GM19240 (cell line): ENCODE measurements around the gene WDFY2.
"Not testable (repeated sequence)": the region's sequence is repeated elsewhere in the genome, so short reads cannot be mapped to it uniquely, and the experiment has no call there.

ENCODE experiments used
- DNase-seq: peaks from one replicate; pipeline ENCODE4 v3.0.0; 2011; ENCODE audit warnings: low spot score; ENCODE audit not compliant: insufficient read length

Gene WDFY2

DNA sequence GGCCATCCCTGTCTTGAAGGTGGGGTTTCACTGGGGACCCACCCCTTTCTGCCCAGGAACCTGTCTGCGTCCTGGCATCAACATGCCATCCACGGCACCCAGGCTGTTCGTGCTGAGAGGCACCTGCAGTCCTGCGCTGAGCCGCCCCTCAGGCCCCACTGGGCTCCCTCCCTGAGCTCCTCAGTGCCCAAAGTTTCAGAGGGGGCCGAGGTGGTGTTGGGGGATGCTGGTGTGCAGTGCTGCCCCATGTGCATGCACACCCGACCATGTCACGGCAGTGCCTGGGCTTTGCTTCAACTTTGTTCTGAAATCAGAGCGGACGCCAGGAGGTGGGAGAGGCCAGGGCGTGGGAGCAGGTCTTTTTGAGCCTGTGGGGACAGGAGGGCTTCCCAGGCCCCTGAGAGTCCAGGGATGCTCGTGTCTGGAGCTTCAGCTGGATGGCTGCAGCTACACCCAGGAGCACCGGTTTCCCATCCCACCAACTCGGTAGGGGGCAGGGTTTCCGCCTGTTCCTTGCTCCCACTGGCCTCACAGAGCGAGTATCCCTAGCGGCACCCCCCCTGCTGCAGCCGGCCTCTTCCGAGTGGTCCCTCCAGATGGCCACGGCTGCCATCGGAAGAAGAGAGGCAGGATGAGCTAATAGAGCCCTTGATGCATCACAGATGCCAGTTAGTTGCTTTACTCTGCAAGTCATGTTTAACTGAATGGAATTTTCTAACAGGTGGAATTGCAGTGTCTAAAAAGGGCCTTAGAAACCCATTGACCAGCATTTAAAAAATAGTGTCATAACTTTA, 44.0 kb downstream of the WDFY2 start:
- no peak for DNase-seq

DNA sequence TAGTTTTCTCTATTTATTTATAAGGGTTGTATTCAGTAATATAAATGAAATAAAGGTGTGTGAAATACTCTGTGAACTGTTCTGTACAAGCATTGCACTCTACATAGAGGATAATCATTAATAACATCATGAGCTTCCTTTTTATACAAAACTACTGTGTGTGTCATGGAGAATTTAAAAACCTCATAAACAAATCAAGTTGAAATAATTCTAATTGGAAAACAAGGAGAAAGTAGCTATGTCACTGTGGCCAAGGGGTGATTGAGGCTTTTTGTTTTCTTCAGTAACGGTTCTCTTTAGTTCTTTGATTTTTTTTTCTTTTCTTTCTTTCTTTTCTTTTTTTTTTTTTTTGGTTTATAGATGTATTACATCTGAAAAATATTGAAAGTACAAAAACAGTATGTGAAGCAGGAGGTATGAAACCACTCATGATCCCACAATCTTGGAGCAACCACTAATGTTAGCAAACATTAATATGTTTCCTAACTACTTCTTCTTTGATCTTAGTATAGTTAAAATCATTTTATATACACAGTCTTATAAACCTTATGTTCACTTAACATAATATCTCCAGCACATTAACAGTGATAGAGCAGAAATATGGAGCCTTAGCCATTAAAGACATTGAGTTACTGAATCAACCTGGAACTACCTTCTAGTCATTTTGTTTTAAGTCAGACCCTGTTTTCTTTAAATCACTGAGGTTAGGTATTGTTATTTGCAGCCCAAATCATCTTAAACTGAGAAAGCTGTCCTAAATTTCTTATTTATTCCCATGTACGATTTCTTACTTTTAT, 45.4 kb downstream of the WDFY2 start:
- DNase-seq = no peak

DNA sequence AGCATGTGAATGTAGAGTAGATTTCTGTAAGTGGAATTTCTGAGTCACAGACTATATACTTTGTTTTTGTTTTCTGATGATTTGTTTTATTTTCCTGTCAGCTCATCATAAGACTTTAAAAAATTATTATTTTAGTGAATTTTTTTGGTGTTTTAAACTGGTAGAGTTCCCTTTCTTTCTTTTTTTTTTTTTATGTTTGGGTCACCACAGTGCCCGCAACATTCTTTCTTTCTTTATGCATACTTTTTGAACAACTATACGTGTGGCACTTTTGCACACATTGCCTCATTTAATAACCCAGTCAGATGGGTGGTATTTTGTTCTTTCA, 46.0 kb downstream of the WDFY2 start:
- DNase-seq = no peak

DNA sequence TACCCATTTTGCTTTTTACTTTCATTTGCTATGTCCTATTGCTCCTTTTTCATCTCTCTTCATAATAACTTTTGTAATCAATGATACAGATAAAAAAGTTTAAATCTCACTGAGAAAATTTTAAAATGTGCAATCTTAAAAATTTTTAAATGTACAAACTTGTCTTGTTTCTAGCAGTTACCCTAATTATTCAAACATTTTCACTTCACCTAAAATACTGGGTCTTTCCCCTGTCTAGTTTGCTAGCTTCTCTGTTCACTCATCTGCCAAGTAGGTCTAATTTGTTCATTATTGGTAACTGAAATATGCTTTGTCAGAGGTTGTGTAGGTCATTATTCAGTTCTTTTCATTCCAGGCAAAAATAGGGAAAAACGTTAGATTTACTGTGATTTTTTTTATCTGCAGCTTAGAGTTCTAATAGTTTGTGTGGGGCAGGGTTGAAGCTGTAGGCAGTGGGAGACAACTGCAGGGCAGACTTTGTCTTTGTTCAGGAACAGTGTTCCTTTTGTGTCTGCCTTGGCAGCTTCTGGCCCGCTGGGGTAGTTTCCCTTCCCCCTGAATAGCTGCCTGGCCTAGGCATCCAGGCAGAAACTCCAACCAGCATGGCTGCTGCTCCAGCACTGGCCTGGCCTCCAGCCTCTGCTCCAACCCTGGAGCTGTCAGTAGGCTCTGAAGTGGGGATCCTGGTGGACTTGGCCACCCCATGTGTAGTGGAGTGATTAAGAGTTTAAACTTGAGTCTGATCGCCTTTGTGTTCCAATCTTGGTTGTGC, 48.5 kb downstream of the WDFY2 start:
- no peak for DNase-seq

DNA sequence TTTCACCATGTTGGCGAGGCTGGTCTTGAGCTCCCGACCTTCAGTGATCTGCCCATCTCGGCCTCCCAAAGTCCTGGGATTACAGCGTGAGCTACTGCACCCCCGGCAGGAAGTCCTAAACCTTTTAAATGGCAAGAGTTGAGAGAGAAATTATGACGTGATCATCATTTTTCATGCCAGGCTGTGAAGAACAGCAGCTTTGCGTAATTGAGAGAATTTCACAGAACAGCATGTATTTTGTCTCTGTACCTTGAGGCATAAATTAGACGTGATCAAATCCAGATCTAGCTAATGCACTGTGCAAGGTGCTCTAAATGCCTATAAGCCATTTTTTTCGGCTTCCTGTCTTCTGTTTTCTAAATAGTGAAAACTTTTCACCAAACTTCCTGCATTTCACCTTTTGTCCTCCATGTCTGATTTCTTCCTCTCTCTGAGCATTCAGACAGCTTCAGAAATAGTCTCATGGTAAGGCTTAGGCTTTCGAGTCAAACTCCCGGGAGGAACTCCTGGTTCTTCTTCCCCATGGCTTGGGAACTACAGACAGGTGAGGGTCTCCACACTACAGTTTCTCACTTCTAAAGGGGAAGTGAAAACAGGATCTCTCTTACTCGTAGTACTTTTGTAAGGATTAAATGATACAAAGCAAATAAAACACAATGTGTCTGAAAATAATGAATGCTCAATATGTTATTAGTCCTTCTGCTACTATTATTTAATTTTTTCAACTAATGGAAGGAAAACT, 51.0 kb downstream of the WDFY2 start:
- DNase-seq = no peak

DNA sequence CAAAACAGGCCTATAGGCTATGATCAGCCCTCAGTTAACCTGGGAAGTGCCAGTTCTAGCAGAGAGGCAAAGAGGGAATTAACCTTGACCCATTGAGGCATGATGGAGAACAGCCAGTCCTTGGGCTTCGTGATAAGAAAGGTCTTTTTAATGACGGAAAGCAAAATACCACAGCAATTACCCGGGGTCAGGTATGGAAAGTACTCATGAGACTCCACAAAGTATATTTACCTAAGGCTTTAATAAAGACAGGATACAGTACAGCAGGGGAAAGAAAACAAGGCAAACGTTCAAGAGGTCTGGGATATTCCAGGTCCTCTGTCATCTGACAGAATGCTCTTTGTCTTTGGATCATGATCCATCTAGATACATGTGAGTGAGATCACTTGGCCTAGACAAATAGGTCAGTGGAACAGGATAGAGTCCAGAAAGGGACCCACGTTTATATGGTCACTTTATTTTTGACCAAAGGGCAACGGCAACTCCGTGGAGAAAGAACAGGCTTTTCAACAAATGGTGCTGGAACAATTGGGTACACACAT, 52.2 kb downstream of the WDFY2 start:
- no peak for DNase-seq

GRCh38 chr13:51637852-51638215, 53.6 kb downstream of the WDFY2 start:
- DNase-seq = no peak

- no peak for DNase-seq
These were observed 54.1 kb downstream of the WDFY2 start for GRCh38 chr13:51638216-51638871.

- DNase-seq = no peak
These were observed 54.9 kb downstream of the WDFY2 start for GRCh38 chr13:51639171-51639570.

GRCh38 chr13:51640696-51641095, 56.4 kb downstream of the WDFY2 start:
- not testable (repeated sequence) for DNase-seq

- DNase-seq = no peak
These were observed 59.0 kb downstream of the WDFY2 start for GRCh38 chr13:51643105-51643881.

DNA sequence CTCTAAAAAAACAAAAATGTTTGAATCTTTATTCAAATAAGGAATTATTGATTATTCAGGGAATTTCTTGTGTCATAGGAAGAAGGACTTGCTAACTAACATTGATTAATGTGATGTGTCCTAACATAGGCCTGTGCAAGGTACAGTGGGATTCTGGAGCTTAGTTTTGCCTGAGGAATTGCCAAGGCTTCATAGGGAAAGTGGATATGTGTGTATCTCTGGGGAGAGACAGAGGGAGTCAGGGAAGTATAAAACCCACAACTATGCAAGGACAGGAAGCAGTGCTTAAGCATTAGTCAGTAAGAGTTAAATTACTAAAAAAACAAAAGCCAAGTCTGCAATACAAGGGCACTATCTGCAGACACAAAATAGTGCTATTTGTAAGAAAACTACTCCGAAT, 59.6 kb downstream of the WDFY2 start:
- no peak for DNase-seq

DNA sequence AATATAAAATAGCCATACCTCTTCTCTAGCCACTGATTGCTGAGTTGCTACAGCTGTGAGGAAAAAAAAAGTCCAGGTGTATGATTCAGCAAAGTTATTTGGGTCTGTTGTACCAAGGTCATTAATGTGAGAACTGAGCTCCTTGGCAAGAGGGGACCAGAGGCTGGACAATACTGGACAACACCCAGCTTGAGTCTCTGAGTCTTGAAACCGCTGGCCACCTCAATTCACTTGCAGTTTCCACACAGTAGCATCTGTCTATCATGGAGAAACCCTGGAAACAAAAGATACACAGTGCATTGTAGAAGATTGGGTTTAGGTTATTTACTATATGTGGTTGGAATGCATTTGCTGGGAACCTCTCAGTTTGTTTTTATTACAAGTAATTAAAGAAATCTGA, 60.4 kb downstream of the WDFY2 start:
- DNase-seq = no peak

DNA sequence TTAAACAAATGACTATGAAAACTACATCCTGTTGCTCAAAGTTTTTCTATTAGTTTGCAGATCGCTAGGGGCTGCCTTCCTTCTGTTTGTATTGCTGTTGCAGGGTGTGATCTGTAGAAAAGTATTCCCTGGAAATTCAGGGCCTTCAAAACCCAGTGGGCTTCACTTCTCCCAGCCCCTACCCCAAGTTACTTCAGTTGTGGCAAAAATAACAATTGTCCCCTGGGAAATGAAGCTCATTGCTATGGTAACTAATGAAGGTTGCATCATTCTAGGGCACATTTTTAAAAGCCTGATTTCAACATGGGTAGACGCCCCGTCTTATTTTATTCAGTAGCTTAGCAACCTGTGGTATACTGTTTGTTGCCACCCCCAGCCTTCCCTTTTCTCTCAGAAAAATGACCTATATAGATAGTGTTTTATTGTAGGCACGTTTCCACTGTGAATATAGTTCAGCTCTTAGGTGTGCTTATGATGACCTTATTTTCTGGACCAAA, 60.9 kb downstream of the WDFY2 start:
- no peak for DNase-seq

DNA sequence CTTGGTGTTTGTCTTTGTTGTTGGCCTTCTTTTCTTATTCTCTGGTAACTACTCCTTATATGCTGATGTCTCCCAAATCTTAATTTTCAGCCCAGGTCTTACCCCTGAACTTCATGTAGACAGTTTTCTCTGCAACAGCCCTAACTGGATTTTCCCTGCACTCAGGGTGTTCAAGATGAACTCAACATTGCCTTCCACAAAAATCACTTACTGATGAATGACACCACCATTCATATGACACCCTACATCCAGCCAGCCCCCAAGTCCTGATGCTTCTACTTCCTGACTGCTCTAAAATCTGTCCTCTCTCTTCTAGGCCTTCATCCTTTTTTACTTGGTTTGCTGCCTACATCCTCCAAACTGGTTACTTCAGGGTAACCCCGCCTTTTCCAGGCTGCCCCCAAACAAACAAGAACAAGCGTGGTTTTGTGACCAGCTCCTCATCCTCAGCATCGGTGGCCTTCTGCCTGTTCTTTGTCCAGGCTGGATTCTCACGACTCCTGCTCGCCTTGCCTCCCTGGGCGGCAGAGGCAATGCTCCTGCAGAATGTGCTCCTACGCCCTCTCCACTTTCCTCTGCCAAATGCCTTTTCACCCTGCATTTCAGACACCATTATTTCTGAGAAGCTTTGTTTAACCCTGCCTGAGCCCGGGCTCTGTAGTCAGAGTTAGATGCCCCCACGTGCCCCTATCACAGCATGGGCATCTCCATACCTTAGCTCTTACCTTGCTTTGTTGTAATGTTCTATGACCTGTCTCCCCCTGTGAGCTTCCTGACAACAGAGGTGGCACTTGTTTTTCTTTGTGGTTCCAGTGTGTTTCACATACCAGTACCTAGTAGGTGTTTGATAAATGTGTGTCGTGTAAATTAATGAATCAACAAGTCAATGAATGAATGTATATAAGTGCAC, 61.8 kb downstream of the WDFY2 start:
- DNase-seq = no peak

DNA sequence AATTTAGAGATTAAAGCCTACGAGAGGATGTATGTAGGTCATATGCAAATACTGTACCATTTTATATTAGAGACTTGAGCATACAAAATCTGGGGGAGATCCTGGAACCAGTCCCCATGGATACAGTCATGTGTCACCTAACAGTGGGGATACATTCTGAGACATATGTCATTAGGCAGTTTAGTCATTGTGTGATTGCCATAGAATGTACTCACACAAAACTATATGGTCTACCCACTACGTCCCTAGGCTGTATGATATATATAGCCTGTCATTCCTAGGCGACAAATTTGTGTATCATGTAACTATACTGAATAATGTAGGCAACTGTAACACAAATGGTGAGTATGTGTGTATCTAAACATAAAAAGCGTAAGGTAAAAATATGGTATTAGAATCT, 62.8 kb downstream of the WDFY2 start:
- no peak for DNase-seq

DNA sequence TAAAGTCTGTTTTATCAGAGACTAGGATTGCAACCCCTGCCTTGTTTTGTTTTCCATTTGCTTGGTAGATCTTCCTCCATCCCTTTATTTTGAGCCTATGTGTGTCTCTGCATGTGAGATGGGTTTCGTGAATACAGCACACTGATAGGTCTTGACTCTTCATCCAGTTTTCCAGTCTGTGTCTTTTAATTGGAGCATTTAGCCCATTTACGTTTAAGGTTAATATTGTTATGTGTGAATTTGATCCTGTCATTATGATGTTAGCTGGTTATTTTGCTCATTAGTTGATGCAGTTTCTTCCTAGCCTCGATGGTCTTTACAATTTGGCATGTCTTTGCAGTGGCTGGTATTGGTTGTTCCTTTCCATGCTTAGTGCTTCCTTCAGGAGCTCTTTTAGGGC, 67.9 kb downstream of the WDFY2 start:
- DNase-seq = not testable (repeated sequence)

DNA sequence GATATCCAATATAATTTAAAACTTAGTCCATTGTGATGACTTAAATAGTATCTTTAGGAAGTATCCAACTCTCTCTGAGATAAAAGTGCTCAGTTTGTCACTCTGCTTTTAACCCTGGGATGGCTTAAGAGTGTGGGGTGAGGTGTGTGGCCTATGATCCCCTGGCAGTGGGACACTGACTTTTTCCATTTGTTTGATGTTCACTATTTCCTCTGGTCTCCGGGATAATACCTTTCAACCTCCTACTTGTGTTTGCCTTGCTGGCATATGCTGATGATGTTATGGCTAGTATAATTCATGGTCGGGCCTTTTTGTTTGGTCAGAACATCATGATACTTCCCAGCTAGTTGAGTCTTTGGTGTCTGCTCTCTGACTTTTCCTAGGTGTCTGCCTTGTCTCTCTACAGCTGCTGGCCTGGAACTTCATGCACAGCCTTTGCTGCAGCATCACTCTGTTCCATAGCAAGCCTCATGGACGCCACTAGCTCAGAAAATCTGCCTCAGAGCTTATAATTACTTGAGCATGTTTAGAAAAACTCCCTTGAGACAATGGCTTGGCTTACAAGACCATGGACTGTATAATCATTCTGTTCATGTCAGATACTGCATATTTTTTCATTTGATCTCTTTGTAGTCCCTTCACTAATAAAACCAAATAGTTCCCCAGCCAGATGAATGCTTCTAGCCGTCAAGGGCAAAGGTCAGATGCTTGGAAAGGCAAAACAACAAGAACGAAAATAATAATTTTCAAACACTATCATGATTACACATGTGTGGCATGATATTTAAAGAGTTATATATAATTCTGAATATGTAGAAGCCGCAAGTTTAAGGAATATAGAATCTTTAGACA, 75.2 kb downstream of the WDFY2 start:
- no peak for DNase-seq
